Sigmoid colon (tissue), 7 donors: ENCODE results near the gene C1orf94. TPM values are rescaled to one million over a fixed set of nuclear protein-coding genes. Genes with fewer than 3 reads are reported as not detected.

Experiments used
- DNase-seq: peaks from one replicate; pipeline ENCODE4 v3.0.0-alpha.2; 2019
- H3K27ac ChIP-seq, 4 donors: fragments of 200-600 bp; sonication (generic); one replicate each; pipeline ENCODE4 v1.5.1; 2016 to 2019; ENCODE audit warnings: mild to moderate bottlenecking in 1 of 4
- H3K27me3 ChIP-seq, 3 donors: fragments of 200-600 bp; sonication (generic); one replicate each; pipeline ENCODE4 v1.5.1; 2019; ENCODE audit warnings: mild to moderate bottlenecking in 1 of 3
- H3K36me3 ChIP-seq, 4 donors: fragments of 200-600 bp; sonication (generic); one replicate each; pipeline ENCODE4 v1.5.1; 2016 to 2019
- H3K4me1 ChIP-seq, 4 donors: fragments of 200-600 bp; sonication (generic); one replicate each; pipeline ENCODE4 v1.5.1; 2017 to 2019
- H3K4me3 ChIP-seq, 4 donors: fragments of 200-600 bp; sonication (generic); one replicate each; pipeline ENCODE4 v1.5.1; 2017 to 2019; ENCODE audit warnings: mild to moderate bottlenecking in 2 of 4, moderate library complexity in 1 of 4
- H3K9me3 ChIP-seq, 4 donors: fragments of 200-600 bp in 3 of 4; sonication (generic) in 3 of 4; one replicate each; pipeline versions ENCODE4 v1.5.1 to v1.6.1; 2013 to 2019
- CTCF ChIP-seq, 4 experiments: fragments of 450-650 bp in 3 of 4; fragments of 200-600 bp in 1 of 4; IDR thresholded peaks; one replicate each; pipeline ENCODE4 v1.5.1; 2016 to 2019; ENCODE audit warnings: antibody characterized with exemption in 4 of 4, mild to moderate bottlenecking in 3 of 4, moderate library complexity in 2 of 4
- EP300 ChIP-seq, 4 donors: sonication (generic); formaldehyde crosslinking; IDR thresholded peaks; one replicate each; pipeline ENCODE4 v1.6.1; 2017; ENCODE audit warnings: antibody characterized with exemption in 4 of 4
- POLR2A ChIP-seq, 2 donors: fragments of 450-650 bp; IDR thresholded peaks; one replicate each; pipeline ENCODE4 v1.6.1; 2016; ENCODE audit warnings: antibody characterized with exemption in 2 of 2, mild to moderate bottlenecking in 2 of 2, moderate library complexity in 2 of 2
- POLR2AphosphoS5 ChIP-seq, 4 donors: sonication (generic); formaldehyde crosslinking; IDR thresholded peaks; one replicate each; pipeline ENCODE4 v1.6.1; 2017; ENCODE audit warnings: antibody characterized with exemption in 4 of 4
- WGBS, 2 donors: extraction: QIAGEN DNeasy Blood & Tissue Kit; methylation state at CpG; one replicate each; pipeline ENCODE4 v1.1.7; 2013; 5-methylcytosine and 5-hydroxymethylcytosine counted together
- intact Hi-C: fragments of 100-400 bp; cut with DNase I; formaldehyde crosslinking; loops from one replicate; pipeline ENCODE4 v1.15.1; 2023
- polyA plus RNA-seq, 3 donors: library from polyadenylated mRNA; stranded (reverse); fragments of 200-250 nt; gene quantifications; one replicate each; pipeline ENCODE4 v1.2.3, GENCODE V29; 2013
- total RNA-seq, 4 donors: library from RNA; depleted of rRNA; stranded (reverse); fragments of >200 nt; gene quantifications; one replicate each; pipeline ENCODE4 v1.1.0, GENCODE V29; 2016
- donor health status: healthy with polysubstance abuse.
- donor health status: Bipolar disorder and iron deficiency.
- donor health status: healthy.

Gene C1orf94
- total and polyA plus RNA-seq, 7 donors: not detected

GRCh38 chr1:34199927-34200326 is 23.2 kb downstream of the C1orf94 start:
- H3K27ac ChIP-seq: no peak overlapping the region
- WGBS, 2 donors: 76 to 85% methylated on average over 1 of the region's 1 CpG
- H3K27me3 ChIP-seq: no peaks in the 10 kb centered on the region
- H3K9me3 ChIP-seq: no peaks in the 10 kb centered on the region
- no peaks in the 10 kb centered on the region for H3K4me1 ChIP-seq
- DNase-seq: no peak
- no peak for TF ChIP-seq POLR2AphosphoS5 (IDR thresholded peaks at IDR 0.05)
- TF ChIP-seq CTCF (IDR thresholded peaks at IDR 0.05): no peak
- no peak for TF ChIP-seq POLR2A (IDR thresholded peaks at IDR 0.05)
- no peak for TF ChIP-seq EP300 (IDR thresholded peaks at IDR 0.05)
- intact Hi-C loops: no loop called here
- H3K36me3 ChIP-seq: no peaks in the 10 kb centered on the region
- no peak overlapping the region for H3K4me3 ChIP-seq

- H3K27me3 ChIP-seq: peaks cover 0 to 9% (median 0%) of the 10 kb centered on the region in 3 donors
- WGBS, 2 donors: 82 to 86% methylated on average over 4 of the region's 4 CpGs
- TF ChIP-seq POLR2AphosphoS5 (IDR thresholded peaks at IDR 0.05) (no peak), CTCF (IDR thresholded peaks at IDR 0.05) (no peak), POLR2A (IDR thresholded peaks at IDR 0.05) (no peak), EP300 (IDR thresholded peaks at IDR 0.05) (no peak)
- H3K4me3 ChIP-seq: no peak overlapping the region
- H3K27ac ChIP-seq: no peak overlapping the region
- no peaks in the 10 kb centered on the region for H3K36me3 ChIP-seq
- intact Hi-C loops: no loop called here
- DNase-seq: no peak
- no peaks in the 10 kb centered on the region for H3K9me3 ChIP-seq
- no peaks in the 10 kb centered on the region for H3K4me1 ChIP-seq
These were observed 36.0 kb downstream of the C1orf94 start for GRCh38 chr1:34212673-34213072.

- no peak for DNase-seq
- WGBS, 2 donors: 45 to 48% methylated on average over 3 of the region's 3 CpGs
- Histone ChIP-seq H3K36me3 (no peaks in the 10 kb centered on the region), H3K9me3 (no peaks in the 10 kb centered on the region), H3K4me3 (no peak overlapping the region), H3K27me3 (peaks cover 0 to 9% (median 0%) of the 10 kb centered on the region in 3 donors), H3K27ac (no peak overlapping the region), H3K4me1 (no peaks in the 10 kb centered on the region)
- no peak for TF ChIP-seq EP300 (IDR thresholded peaks at IDR 0.05)
- no peak for TF ChIP-seq CTCF (IDR thresholded peaks at IDR 0.05)
- TF ChIP-seq POLR2A (IDR thresholded peaks at IDR 0.05): no peak
- no peak for TF ChIP-seq POLR2AphosphoS5 (IDR thresholded peaks at IDR 0.05)
- intact Hi-C loops: no loop called here
These were observed 37.2 kb downstream of the C1orf94 start for GRCh38 chr1:34213956-34214355.

- no peak for DNase-seq
- intact Hi-C loops: no loop called here
- no peak overlapping the region for H3K27ac ChIP-seq
- no peaks in the 10 kb centered on the region for H3K27me3 ChIP-seq
- WGBS, 2 donors: 90 to 94% methylated on average over 1 of the region's 1 CpG
- no peaks in the 10 kb centered on the region for H3K4me1 ChIP-seq
- no peaks in the 10 kb centered on the region for H3K9me3 ChIP-seq
- TF ChIP-seq CTCF (IDR thresholded peaks at IDR 0.05) (no peak), EP300 (IDR thresholded peaks at IDR 0.05) (no peak), POLR2AphosphoS5 (IDR thresholded peaks at IDR 0.05) (no peak), POLR2A (IDR thresholded peaks at IDR 0.05) (no peak)
- H3K4me3 ChIP-seq: no peak overlapping the region
- no peaks in the 10 kb centered on the region for H3K36me3 ChIP-seq
These were observed 54.7 kb downstream of the C1orf94 start for GRCh38 chr1:34231441-34231840.

GRCh38 chr1:34235594-34235993 is 58.9 kb downstream of the C1orf94 start:
- 89 to 91% methylated on average over 2 of the region's 2 CpGs for WGBS, 2 donors
- TF ChIP-seq CTCF (IDR thresholded peaks at IDR 0.05): no peak
- no peak for TF ChIP-seq POLR2A (IDR thresholded peaks at IDR 0.05)
- TF ChIP-seq EP300 (IDR thresholded peaks at IDR 0.05): no peak
- TF ChIP-seq POLR2AphosphoS5 (IDR thresholded peaks at IDR 0.05): no peak
- no peak for DNase-seq
- H3K4me1 ChIP-seq: no peaks in the 10 kb centered on the region
- no peak overlapping the region for H3K4me3 ChIP-seq
- H3K27ac ChIP-seq: no peak overlapping the region
- no peaks in the 10 kb centered on the region for H3K27me3 ChIP-seq
- no peaks in the 10 kb centered on the region for H3K36me3 ChIP-seq
- no peaks in the 10 kb centered on the region for H3K9me3 ChIP-seq
- intact Hi-C loops: no loop called here
